K562 (cell line): Measurements from ENCODE around the gene TTLL10. TPM values are rescaled to one million over a fixed set of nuclear protein-coding genes. Genes with fewer than 3 reads are reported as not detected.

Source experiments
- ATAC-seq: fragments of 200-7000 bp; cut with Tn5 transposase; 3 replicates; pipeline ENCODE4 v1.9.1; 2020; ENCODE audit warnings: moderate library complexity
- BruUV-seq: library from RNA; stranded (reverse); fragments of 400-500 nt; replicated peaks from 2 replicates; lab custom pipeline; 2021; lab: Mats Ljungman, UMichigan
- CTCF ChIA-PET: fragments of 300-600 bp; formaldehyde crosslinking; extraction: SDS; loops from one replicate; lab custom pipeline; 2021; ENCODE audit warnings: low intra/inter-chr PET ratio; lab: Yijun Ruan, JAX
- POLR2A ChIA-PET: fragments of 300-600, 350-650 bp; sonication (Branson Sonifier 250); formaldehyde crosslinking; extraction: SDS; loops from one replicate; lab custom pipeline; 2021; ENCODE audit warnings: antibody characterized with exemption, inconsistent platforms; lab: Yijun Ruan, JAX
- DNase-seq, 4 experiments: peaks; one replicate each; pipeline versions ENCODE4 v3.0.0 to v3.0.0-alpha.2; 2011 to 2018; ENCODE audit warnings: low spot score in 3 of 4, mixed read lengths in 3 of 4; ENCODE audit errors: extremely low read depth in 1 of 4
- FAIRE-seq: peaks from 2 replicates; lab custom pipeline; 2011; peaks lifted over from hg19 to GRCh38; lab: Jason Lieb, UNC
- H2AFZ ChIP-seq: 2 replicates; pipeline ENCODE4 v1.6.0; 2011; ENCODE audit warnings: low read depth, low read length, control low read depth, inconsistent platforms
- H3K27ac ChIP-seq: fragments of 200-600 bp; 3 replicates; pipeline ENCODE4 v1.8.0; 2011; ENCODE audit warnings: low read depth, mild to moderate bottlenecking, control low read depth, inconsistent platforms, low read length, moderate library complexity, mixed read lengths; ENCODE audit errors: extremely low read depth
- H3K27me3 ChIP-seq, 2 experiments: fragments of 300-600 bp in 1 of 2; 2 replicates in 1 of 2; 3 replicates in 1 of 2; pipeline versions ENCODE4 v1.6.0 to v1.8.0; 2011; ENCODE audit warnings: inconsistent platforms in 2 of 2, low read length in 2 of 2, mild to moderate bottlenecking in 1 of 2, mixed read lengths in 1 of 2, moderate library complexity in 1 of 2; ENCODE audit not compliant: control insufficient read depth in 2 of 2, insufficient read depth in 2 of 2
- H3K36me3 ChIP-seq: fragments of 300-600 bp; 3 replicates; pipeline ENCODE4 v1.8.0; 2011; ENCODE audit warnings: mild to moderate bottlenecking, low read length, inconsistent platforms; ENCODE audit not compliant: control insufficient read depth, insufficient read depth
- H3K4me1 ChIP-seq, 2 experiments: fragments of 200-600 bp in 1 of 2; replicated peaks in 1 of 2; 2 replicates in 1 of 2; 3 replicates in 1 of 2; pipeline versions ENCODE4 v1.5.1 to v1.8.0; 2011; ENCODE audit warnings: inconsistent platforms in 2 of 2, low read length in 2 of 2, mild to moderate bottlenecking in 1 of 2, mixed read lengths in 1 of 2, moderate library complexity in 1 of 2; ENCODE audit not compliant: control insufficient read depth in 2 of 2, insufficient read depth in 2 of 2
- H3K4me2 ChIP-seq: 2 replicates; pipeline ENCODE4 v1.6.1; 2011; ENCODE audit warnings: low read length, control low read depth, inconsistent platforms, mixed read lengths; ENCODE audit not compliant: insufficient read depth
- H3K4me3 ChIP-seq: fragments of 200-600 bp; sonication (generic), shearing (Covaris generic); 2 replicates; pipeline ENCODE4 v1.5.1; 2016; ENCODE audit warnings: control low read depth, inconsistent platforms
- H3K79me2 ChIP-seq: fragments of 200-600 bp; 3 replicates; pipeline ENCODE4 v1.8.0; 2011; ENCODE audit warnings: low read length, inconsistent platforms; ENCODE audit not compliant: control insufficient read depth, insufficient read depth
- H3K9ac ChIP-seq, 2 experiments: 2 replicates each; pipeline versions ENCODE4 v1.6.0 to v1.6.1; 2011; ENCODE audit warnings: low read depth in 2 of 2, low read length in 2 of 2, control low read depth in 1 of 2, inconsistent platforms in 1 of 2, mild to moderate bottlenecking in 1 of 2, mixed read lengths in 1 of 2; ENCODE audit not compliant: insufficient read depth in 1 of 2
- H3K9me1 ChIP-seq: one replicate; pipeline ENCODE4 v1.6.0; 2011; ENCODE audit warnings: inconsistent platforms, mild to moderate bottlenecking, low read length, moderate library complexity; ENCODE audit not compliant: control insufficient read depth, insufficient read depth
- H3K9me3 ChIP-seq: replicated peaks from 2 replicates; pipeline ENCODE4 v1.5.1; 2011; ENCODE audit warnings: low read depth, low read length, inconsistent platforms; ENCODE audit not compliant: control insufficient read depth, insufficient read depth
- H4K20me1 ChIP-seq: replicated peaks from 2 replicates; pipeline ENCODE4 v1.6.1; 2011; ENCODE audit warnings: low read length, inconsistent platforms, mixed read lengths; ENCODE audit not compliant: control insufficient read depth, insufficient read depth
- CBX2 ChIP-seq: fragments of 200-600 bp; sonication (generic); IDR thresholded peaks from one replicate; pipeline ENCODE4 v1.6.1; 2012; ENCODE audit warnings: mild to moderate bottlenecking, low read length, inconsistent platforms; ENCODE audit not compliant: insufficient read depth, poor library complexity, severe bottlenecking
- ZBTB7A ChIP-seq: IDR thresholded peaks from 2 replicates; pipeline ENCODE4 v1.6.1; 2011; ENCODE audit warnings: low read depth, mild to moderate bottlenecking, low read length, moderate library complexity, borderline replicate concordance; ENCODE audit not compliant: control insufficient read depth
- ZNF57 ChIP-seq: fragments of 450-650 bp; formaldehyde crosslinking; IDR thresholded peaks from 2 replicates; pipeline ENCODE4 v1.4.0; 2020; ENCODE audit warnings: mild to moderate bottlenecking, moderate library complexity
- WGBS: fragments of 100-300 bp; shearing (Covaris generic); methylation state at CpG from one replicate; pipeline ENCODE4 v1.1.6; 2016; ENCODE audit warnings: low coverage, mixed read lengths; ENCODE audit not compliant: insufficient coverage; ENCODE audit errors: missing lambda C conversion rate; 5-methylcytosine and 5-hydroxymethylcytosine counted together
- in situ Hi-C: fragments of 300-500 bp; cut with MboI; formaldehyde crosslinking; loops from 4 replicates; pipeline ENCODE4 v1.15.0; 2018; ENCODE audit warnings: inconsistent platforms, mixed read lengths
- intact Hi-C: fragments of 100-400 bp; cut with micrococcal nuclease; formaldehyde crosslinking; loops from 2 replicates; pipeline ENCODE4 v1.14.2; 2022
- polyA plus RNA-seq, 8 experiments: library from polyadenylated mRNA; depleted of rRNA in 4 of 8; stranded (reverse) in 5 of 8; unstranded in 3 of 8; fragments of >200 nt; fragmentation: Nextera tagmentation in 2 of 8; fragmentation: Illumina TruSeq in 1 of 8; extraction: Ambion mirVana in 2 of 8; extraction: Trizol in 1 of 8; gene quantifications; 2 replicates each; pipeline versions ENCODE4 v1.2.1 to v1.2.3, GENCODE V29; 2011 to 2014; ENCODE audit warnings: inconsistent platforms in 1 of 8, missing spikeins in 1 of 8
- total RNA-seq, 7 experiments: library from RNA; depleted of rRNA in 6 of 7; stranded (reverse); fragments of >200 nt in 6 of 7; fragmentation: Illumina TruSeq in 2 of 7; extraction: Trizol in 2 of 7; gene quantifications; 2 replicates each; pipeline versions ENCODE4 v1.2.1 to v1.2.3, GENCODE V29; 2011 to 2021; ENCODE audit warnings: low replicate concordance in 1 of 7
- TF ChIP-seq, protein P1 (sequence below): sonication (generic); formaldehyde crosslinking; IDR thresholded peaks from 2 replicates; pipeline ENCODE4 v1.8.1; 2023; ENCODE audit warnings: mild to moderate bottlenecking, missing genetic modification reagents

TTLL10 gene
- total and polyA plus RNA-seq, 9 of the 15 experiments (the other 6 are each of a cell fraction or from before 2014, with no cell fraction given): not detected

DNA sequence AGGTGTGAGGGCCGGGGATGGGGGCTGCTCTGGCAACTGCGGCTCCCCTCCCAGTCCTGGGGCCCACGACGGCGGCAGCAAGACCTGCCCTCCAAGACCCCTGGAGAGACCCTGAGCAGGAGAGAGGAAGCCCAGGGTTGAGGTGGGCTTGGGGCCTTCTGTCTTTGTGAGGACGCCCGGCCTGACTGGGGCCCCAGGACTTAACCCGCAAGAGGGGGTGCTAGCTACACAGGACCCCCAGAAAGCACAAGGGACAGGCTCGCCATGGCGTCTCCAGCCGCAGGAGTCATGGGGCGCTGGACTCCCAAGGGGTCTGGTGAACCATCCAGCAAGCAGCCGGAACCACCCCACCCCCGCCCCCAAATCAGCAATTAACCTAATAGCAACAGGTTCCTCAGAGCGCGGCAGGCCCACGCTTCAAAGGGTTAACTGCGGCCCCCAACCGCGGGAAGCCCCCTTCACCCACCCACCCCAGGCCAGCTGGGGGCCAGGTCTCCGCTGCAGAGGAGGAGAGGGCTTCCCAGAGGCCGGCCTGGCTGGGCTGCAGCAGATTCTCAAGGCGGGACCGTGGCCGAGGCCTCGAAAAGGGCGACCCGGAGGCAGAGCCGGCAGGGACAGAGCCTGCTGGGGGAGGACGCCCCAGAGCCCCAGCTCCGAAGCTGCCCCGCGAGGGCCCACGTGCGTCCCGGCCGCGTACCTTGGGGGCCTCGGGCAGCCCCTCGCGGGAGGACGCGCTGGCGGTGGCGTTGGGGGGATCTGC is 72.3 kb downstream of the TTLL10 start:
- Histone ChIP-seq H3K9me3 (no peaks in the 10 kb centered on the region), H3K27me3 (no peaks in the 10 kb centered on the region), H3K9ac (no peak overlapping the region), H3K4me1 (peaks cover 0 to 72% of the 10 kb centered on the region in 2 experiments; a peak in 3 of 5 replicates), H3K9me1 (no peaks in the 10 kb centered on the region), H3K79me2 (no peaks in the 10 kb centered on the region), H3K4me2 (no peak overlapping the region), H4K20me1 (no peaks in the 10 kb centered on the region), H3K36me3 (peaks cover 5% of the 10 kb centered on the region; the same call in 1 of the 3 replicates), H3K27ac (no peak overlapping the region), H2AFZ (no peak overlapping the region), H3K4me3 (no peak overlapping the region)
- FAIRE-seq: no peak
- CTCF ChIA-PET: interaction anchor here (0.5 kb wide), 1 partner anchor 16 kb away, joined by 3 read pairs; no protein-coding TSS in a partner anchor
- TF ChIP-seq, protein P1, sequence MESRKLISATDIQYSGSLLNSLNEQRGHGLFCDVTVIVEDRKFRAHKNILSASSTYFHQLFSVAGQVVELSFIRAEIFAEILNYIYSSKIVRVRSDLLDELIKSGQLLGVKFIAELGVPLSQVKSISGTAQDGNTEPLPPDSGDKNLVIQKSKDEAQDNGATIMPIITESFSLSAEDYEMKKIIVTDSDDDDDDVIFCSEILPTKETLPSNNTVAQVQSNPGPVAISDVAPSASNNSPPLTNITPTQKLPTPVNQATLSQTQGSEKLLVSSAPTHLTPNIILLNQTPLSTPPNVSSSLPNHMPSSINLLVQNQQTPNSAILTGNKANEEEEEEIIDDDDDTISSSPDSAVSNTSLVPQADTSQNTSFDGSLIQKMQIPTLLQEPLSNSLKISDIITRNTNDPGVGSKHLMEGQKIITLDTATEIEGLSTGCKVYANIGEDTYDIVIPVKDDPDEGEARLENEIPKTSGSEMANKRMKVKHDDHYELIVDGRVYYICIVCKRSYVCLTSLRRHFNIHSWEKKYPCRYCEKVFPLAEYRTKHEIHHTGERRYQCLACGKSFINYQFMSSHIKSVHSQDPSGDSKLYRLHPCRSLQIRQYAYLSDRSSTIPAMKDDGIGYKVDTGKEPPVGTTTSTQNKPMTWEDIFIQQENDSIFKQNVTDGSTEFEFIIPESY (CRISPR knock-in tag): peak; percentile 71
- peak; percentile 6; the same call in 1 of the 2 replicates for TF ChIP-seq ZBTB7A
- TF ChIP-seq CBX2: no peak
- no peak for TF ChIP-seq ZNF57 (CRISPR knock-in tag)
- WGBS: 89% methylated on average over 31 of the region's 45 CpGs
- DNase-seq: no peak
- intact Hi-C loops (no loop called here), in situ Hi-C loops (no loop called here)
- POLR2A ChIA-PET: no interaction called here
- no peak for ATAC-seq
- no TSS peak for BruUV-seq
